HG03039 (cell line): Measurements from ENCODE around the gene TRIM33.
"Not testable (repeated sequence)": the region's sequence is repeated elsewhere in the genome, so short reads cannot be mapped to it uniquely, and the experiment has no call there.

Experiments used
- ATAC-seq: cut with Tn5 transposase; IDR thresholded peaks from one replicate; pipeline ENCODE4 v1.9.1; 2021; ENCODE audit warnings: mild to moderate bottlenecking, moderate library complexity; ENCODE audit not compliant: unreplicated experiment

Gene TRIM33

DNA sequence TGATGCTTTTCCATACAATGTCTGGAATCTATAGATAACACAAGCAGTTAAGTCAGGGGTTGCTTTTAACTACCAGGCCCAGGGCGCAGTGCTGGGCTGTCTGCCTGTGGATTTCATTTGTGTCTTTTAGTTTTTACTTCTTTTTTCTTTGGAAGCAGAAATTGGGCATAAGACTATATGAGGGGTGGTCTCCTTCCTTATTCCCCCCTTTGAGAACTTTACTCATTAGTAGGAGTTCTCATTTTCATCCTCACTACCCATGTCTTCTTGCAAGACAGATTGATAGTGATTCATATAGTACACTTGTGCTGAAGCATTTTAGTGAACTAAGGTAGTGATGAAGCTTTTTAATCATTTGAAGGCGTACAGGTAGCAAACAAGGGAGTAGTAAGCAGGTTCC, 147.8 kb downstream of the TRIM33 start:
- not testable (repeated sequence) for ATAC-seq

DNA sequence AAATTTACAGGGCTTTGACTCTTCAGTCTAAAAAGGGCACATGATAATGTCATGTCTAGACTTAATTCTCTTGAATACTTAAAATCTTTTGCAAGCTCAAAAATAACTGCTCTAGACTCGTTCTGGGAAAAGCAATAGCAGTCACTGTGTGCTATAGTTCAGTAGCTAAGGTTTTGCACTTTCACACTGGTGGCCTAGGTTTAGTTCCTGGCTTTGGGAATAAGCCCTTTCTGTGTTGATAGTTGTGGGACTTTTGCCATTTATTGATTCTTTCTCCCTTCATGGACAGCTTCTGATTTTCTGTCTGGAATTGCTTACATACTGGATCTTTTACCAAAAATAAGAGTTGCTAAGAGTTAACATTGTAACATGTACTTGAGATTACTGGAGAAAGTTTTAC, 151.2 kb downstream of the TRIM33 start:
- no peak for ATAC-seq

DNA sequence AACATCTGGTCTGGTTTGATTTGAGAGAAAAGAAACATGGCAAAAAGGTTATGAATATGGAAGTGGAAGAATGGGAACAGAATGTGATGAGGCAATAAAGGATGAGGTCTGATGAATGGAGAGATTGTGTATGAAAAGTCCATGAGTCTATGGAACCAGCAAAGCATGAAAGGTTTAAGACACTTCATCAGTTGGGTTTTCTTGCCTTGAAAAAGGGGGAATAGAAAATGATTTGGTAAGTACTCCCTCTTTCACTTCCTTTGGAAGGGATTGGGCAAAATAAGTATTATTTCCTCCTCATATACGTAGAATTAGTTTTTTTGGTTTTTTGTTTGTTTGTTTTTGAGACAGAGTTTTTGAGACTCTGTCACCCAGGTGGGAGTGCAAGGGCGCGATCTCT, 155.8 kb downstream of the TRIM33 start:
- no peak for ATAC-seq

DNA sequence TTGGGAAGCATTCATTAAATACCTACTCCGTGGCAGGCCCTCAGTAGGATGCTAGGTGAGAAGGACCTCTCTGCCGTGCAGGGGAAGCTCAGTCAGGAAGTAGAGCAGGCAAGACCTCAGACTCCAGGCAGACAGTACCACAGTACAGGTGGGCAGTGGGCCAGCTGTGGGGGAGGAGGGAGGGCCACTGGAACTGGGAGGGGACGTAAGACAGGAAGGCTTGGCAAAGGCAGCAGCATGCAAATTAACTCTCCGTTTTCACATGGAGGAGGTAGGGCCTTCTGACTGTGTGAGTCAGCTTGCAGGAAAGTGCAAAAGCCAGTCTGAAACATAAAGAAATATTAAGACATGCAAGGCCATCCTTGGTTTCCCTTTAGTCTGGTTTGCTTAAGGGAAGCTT, 157.7 kb downstream of the TRIM33 start:
- no peak for ATAC-seq

DNA sequence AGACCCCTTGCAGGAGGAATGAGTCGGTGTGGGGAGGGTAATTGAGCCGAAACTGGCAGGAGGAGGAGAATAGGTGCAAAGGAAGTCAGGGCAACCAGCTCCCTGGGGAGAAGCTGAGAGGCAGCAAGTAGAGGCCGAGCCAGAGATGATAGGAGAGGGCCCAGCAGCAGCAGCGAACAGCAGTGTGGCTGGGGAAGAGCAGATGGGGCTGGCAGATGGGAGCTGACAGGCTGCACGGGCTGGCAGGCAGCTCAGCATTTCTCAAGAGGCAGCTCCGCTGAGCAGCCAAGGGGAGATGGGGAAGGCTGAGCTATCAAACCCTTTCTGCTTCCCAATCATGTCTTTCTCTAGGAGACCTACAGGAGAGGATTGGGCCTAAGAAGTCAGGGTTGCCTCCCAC, 158.2 kb downstream of the TRIM33 start:
- ATAC-seq: no peak

DNA sequence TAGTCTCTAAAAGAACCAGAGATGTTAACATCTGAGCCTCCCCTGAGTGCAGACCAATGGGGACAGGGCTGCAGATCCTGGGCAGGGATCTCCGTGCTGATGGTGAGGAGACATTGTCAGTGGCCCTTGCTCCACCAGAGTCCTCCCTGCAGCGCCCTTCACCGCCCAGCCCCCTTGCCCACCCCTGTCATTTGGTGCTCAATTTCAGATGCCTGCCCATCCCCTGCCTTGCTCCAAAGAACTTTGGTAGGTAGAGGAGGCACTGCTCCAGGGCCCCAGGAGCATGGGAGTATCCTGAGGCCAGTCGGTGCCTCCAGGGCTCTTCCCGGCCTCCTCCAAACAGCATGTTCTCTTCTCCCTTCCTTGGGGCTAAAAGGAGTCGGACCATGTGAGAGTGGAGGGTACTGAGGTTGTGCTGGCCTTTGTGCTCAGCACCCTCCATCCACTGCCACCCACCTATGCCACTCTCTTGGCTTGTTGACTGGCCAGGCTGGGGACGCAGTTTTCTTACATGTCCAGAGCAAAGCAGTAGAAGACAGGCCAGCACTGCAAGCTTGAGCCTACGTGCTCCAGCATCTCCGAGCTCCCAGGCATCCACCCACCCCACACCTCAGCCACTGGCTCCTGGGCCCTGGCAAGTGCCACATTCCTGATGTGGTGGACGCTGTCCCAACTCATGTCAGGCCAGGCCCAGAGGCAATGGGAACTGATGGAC, 160.1 kb downstream of the TRIM33 start:
- no peak for ATAC-seq

DNA sequence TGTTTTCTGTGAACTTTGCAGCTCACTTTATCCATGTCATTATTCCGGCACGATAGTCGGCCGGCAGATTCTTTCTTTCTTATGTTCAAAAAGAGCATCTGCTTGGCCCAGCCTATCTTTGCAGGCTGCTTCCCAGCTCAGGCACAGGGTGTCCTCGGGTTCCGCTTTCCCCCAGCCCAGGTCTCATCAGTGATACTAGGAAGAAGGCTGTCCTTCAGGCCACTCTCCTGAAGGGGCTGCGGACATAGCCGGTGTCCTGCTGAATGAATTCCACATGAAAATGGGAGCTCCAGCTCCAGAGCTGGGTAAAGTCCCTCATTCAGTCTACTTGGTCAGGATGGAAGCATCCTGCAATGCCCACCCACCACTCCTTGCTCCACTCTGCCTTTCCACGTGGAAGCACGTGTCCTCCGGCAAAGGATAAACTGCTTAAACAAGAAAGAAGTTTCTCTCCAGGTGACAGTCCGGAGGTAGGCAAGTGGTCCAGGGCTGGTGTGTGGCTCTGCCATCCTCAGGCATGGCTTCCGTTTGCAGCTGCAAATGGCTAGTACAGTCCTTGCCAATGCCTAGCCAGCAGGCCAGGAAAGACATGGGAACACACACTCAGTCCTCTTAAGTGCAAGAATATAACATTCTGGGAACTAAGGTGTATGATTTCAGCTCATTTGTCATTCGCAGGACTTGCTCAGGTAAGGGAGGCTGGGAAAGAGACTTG, 161.0 kb downstream of the TRIM33 start:
- ATAC-seq: no peak

DNA sequence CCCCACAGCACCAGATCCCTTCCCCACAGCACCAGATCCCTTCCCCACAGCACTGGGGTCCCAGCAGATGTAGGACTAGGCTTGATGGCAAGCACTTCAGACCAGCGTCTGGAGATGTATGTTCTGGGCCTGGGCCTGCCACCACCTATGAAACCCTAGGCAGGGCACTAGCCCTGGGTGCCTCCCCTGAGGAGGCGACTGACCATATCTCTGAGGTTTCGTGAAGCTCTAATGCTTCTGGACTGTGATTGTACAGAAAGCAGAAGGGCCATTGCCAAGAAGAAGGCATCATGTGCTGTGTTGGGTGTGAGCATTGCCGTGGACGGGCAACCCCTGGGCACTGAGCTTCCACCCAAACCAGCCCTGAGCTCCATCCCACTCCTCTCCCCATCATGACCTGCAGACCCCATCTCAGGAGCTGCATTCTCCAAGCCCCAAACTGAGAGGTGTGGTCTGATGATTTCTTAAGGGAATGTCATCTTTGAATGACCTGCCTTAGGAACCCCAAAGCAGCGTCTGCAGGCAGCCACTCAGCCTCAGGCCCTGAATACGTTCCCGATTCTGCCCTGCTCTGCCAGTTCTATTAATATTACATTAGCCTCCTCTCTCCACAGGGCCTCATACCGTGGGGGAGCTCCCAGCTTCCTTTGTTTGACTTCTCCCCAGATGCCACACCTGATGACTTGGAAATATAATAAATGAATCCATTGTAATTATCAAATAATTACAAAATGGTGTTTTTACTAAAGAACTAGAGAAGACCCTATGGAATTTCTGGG, 163.4 kb downstream of the TRIM33 start:
- ATAC-seq: no peak

DNA sequence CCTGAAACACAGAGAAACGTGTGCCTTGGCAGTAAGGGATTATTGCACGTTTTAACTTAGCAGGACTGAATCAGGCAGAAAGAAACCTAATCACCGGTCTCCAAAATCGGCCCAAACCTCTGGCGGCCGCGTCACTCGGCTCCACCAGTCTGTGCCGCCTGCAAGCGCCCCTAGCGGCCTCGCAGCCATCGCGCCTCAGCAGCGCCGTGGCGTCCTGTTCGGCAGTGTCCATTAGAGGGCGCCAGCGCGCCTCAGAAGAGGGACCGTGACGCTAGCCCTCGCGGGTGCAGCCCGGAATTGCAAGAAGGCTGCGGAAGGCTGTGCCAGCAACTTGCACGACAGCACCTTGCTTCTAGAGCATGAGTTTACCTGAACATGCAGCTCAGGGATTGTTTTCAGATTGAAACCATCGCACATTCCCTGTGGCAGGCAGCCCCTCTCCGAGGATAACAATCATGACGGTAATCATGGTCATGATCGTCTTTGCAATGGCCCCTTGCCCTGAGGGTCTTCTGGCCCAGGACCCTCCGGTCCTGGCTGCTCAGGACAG, 164.4 kb downstream of the TRIM33 start:
- ATAC-seq: peak; percentile 99

DNA sequence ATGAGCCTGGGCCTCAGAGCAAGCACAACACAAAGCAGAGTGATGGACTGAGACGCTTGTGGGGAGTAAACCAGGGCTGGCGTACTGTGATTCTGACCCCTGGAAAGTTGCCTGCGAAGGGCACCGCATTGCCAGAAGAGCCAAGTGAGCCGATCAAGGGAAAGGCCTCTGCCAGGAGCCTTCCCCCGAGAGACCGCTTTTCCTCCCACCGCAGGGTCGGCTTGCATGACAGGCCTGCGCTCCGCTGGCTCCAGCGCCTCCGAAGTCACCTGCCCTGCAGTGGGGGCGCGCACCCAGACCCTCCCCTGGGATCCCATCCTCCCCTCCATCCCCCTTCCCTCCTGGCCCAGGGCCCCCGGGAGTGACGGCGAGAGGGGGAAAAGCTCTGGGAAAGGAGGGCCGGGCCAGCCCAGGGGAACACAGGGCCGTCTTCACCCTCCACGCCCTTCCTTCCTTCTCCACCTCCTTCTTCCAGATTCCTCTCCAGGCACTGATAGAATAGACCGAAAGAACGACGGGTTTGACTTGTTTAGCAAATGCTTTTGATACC, 165.0 kb downstream of the TRIM33 start:
- peak; percentile 20 for ATAC-seq

DNA sequence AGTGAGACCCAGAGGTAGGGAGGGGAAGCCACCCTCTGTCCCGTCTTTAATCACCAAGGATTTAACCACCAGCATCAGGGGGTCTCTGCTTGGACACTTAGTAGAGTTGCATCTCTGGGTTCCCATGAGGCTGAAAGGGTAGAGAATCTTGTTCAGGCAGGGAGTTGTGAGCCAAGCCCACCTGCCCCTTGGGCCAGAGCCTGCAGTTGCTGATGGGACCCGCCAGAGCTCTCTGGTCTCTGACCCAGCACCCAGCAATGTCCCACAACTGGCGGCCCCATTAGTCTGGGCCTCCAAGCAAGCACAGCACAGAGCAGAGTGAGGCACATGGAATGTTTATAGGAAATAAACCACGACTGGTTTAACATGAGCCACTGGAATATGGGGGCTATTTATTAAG, 166.3 kb downstream of the TRIM33 start:
- ATAC-seq: no peak
